Measurements from ENCODE around the gene DLGAP4. TPM values are rescaled to one million over a fixed set of nuclear protein-coding genes. Genes with fewer than 3 reads are reported as not detected.

Gene DLGAP4
- total and polyA plus RNA-seq, 2 of the 13 experiments (the other 11 are each of a cell fraction or from before 2014, with no cell fraction given) = 15.2 to 26.7 TPM

DNA sequence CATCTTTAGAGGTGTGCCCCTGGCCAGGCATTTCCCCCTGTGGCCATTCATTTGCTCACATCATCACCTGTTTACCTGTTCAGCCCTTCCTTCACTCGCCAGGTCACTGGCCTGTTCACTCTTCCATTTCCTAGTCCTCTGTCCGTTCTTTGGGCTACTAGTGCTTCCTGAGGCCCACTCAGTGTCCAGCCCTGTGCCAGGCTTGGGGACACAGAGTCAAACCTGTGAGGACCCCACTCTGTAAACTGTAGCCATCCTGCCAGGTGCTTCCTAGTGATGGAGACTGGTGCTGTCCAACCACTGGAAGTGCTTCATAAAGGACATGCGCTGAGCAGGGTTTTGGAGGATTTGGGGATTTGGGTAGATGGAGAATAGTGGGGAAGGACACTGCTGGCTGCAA, 3.5 kb downstream of the DLGAP4 start:
- no peaks in the 10 kb centered on the region for H3K9me3 ChIP-seq (ENCODE audit: low read length)
- H3K27ac ChIP-seq (ENCODE audit: extremely low read length, insufficient read depth, low read length) = no peak overlapping the region
- H2AFZ ChIP-seq (ENCODE audit: low read length) = no peak overlapping the region
- H3K79me2 ChIP-seq (ENCODE audit: insufficient read depth, low read length) = no peaks in the 10 kb centered on the region
- ChIA-PET CTCF (ENCODE audit: low intra/inter-chr PET ratio, low total read pairs) (no interaction called here), POLR2A (no interaction called here)
- in situ Hi-C loops (cut with HindIII; ENCODE audit: extremely low pct_ligation_motif_present, low pct_unique_long_range_greater_than_20kb) = no loop called here
- H3K4me1 ChIP-seq (ENCODE audit: insufficient read depth, low read length) = no peaks in the 10 kb centered on the region
- no peak overlapping the region for H3K4me3 ChIP-seq (replicated peaks in 1 of 3; ENCODE audit: insufficient read depth in 1 of 3, low read depth in 2 of 3, low read length in 3 of 3)
- WGBS (ENCODE audit: low lambda C conversion rate) = 25% methylated on average over 3 of the region's 3 CpGs
- H3K9ac ChIP-seq (ENCODE audit: insufficient read depth, low read depth, low read length) = no peak overlapping the region
- no peak for TF ChIP-seq ZNF160 (CRISPR knock-in tag; IDR thresholded peaks at IDR 0.05)
- TF ChIP-seq ZNF230 (CRISPR knock-in tag; IDR thresholded peaks at IDR 0.05) = no peak
- no peak for TF ChIP-seq PLRG1 (conservative IDR thresholded peaks at IDR 0.05)
- no peak for TF ChIP-seq SMYD3 (CRISPR knock-in tag; IDR thresholded peaks at IDR 0.05)
- TF ChIP-seq MEIS2 (CRISPR knock-in tag; IDR thresholded peaks at IDR 0.05) = no peak
- TF ChIP-seq, protein P1, sequence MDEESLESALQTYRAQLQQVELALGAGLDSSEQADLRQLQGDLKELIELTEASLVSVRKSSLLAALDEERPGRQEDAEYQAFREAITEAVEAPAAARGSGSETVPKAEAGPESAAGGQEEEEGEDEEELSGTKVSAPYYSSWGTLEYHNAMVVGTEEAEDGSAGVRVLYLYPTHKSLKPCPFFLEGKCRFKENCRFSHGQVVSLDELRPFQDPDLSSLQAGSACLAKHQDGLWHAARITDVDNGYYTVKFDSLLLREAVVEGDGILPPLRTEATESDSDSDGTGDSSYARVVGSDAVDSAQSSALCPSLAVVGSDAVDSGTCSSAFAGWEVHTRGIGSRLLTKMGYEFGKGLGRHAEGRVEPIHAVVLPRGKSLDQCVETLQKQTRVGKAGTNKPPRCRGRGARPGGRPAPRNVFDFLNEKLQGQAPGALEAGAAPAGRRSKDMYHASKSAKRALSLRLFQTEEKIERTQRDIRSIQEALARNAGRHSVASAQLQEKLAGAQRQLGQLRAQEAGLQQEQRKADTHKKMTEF (CRISPR knock-in tag; IDR thresholded peaks at IDR 0.05) = no peak
- TF ChIP-seq ZSCAN29 (CRISPR knock-in tag; conservative IDR thresholded peaks at IDR 0.05) = no peak
- no peak for TF ChIP-seq ZNF292 (CRISPR knock-in tag; IDR thresholded peaks at IDR 0.05; ENCODE audit: borderline replicate concordance, low read depth)
- TF ChIP-seq SAP130 (CRISPR knock-in tag; IDR thresholded peaks at IDR 0.05; ENCODE audit: low read depth) = no peak
- TF ChIP-seq GABPB1 (CRISPR knock-in tag; IDR thresholded peaks at IDR 0.05) = no peak
- no peak overlapping the region for H3K4me2 ChIP-seq (ENCODE audit: low read depth, low read length)
- no peak for DNase-seq (ENCODE audit: low spot score)
- H3K27me3 ChIP-seq (ENCODE audit: control insufficient read depth in 1 of 2, insufficient read depth in 2 of 2, low read length in 2 of 2) = peaks cover 7 to 49% of the 10 kb centered on the region in 2 experiments
- intact Hi-C loops (cut with micrococcal nuclease; ENCODE audit: unreplicated experiment) = no loop called here
- H3K36me3 ChIP-seq (replicated peaks in 1 of 2; ENCODE audit: control insufficient read depth in 1 of 2, insufficient read depth in 2 of 2, low read length in 2 of 2) = no peaks in the 10 kb centered on the region
- ATAC-seq = no peak
- H4K20me1 ChIP-seq (ENCODE audit: insufficient read depth, low read length) = peaks cover 4% of the 10 kb centered on the region; the same call in 1 of the 2 replicates
- no peak for FAIRE-seq
- BruUV-seq (replicated peaks) = no TSS peak

Measured in HepG2 (cell line).